Esophagus muscularis mucosa (tissue), 4 donors: ENCODE results near the gene STX17. TPM values are rescaled to one million over a fixed set of nuclear protein-coding genes. Genes with fewer than 3 reads are reported as not detected.

Source experiments
- DNase-seq: peaks from one replicate; pipeline ENCODE4 v3.0.0-alpha.2; 2017; ENCODE audit errors: extremely low spot score
- H3K27ac ChIP-seq, 4 donors: fragments of 200-600 bp; sonication (generic); replicated peaks in 1 of 4; 1 replicate in 3 of 4; 2 replicates in 1 of 4; pipeline ENCODE4 v1.5.1; 2016 to 2019; ENCODE audit warnings: mild to moderate bottlenecking in 1 of 4
- H3K27me3 ChIP-seq, 4 donors: fragments of 200-600 bp; sonication (generic); one replicate each; pipeline versions ENCODE4 v1.5.1 to v1.6.0; 2016 to 2019
- H3K36me3 ChIP-seq, 4 donors: fragments of 200-600 bp; sonication (generic); one replicate each; pipeline ENCODE4 v1.5.1; 2016 to 2019
- H3K4me1 ChIP-seq, 4 donors: fragments of 200-600 bp; sonication (generic); one replicate each; pipeline ENCODE4 v1.5.1; 2016 to 2019
- H3K4me3 ChIP-seq, 4 donors: fragments of 200-600 bp; sonication (generic); 1 replicate in 2 of 4; 2 replicates in 2 of 4; pipeline ENCODE4 v1.5.1; 2016 to 2019; ENCODE audit warnings: mild to moderate bottlenecking in 4 of 4, moderate library complexity in 1 of 4
- H3K9me3 ChIP-seq, 4 donors: fragments of 200-600 bp; sonication (generic); 1 replicate in 3 of 4; 2 replicates in 1 of 4; pipeline ENCODE4 v1.5.1; 2016 to 2019
- CTCF ChIP-seq, 3 experiments: fragments of 200-600 bp in 2 of 3; fragments of 450-650 bp in 1 of 3; sonication (generic) in 2 of 3; IDR thresholded peaks; one replicate each; pipeline ENCODE4 v1.5.1; 2017 to 2019; ENCODE audit warnings: antibody characterized with exemption in 3 of 3, mild to moderate bottlenecking in 2 of 3, moderate library complexity in 1 of 3
- EP300 ChIP-seq: sonication (generic); formaldehyde crosslinking; IDR thresholded peaks from one replicate; pipeline ENCODE4 v1.6.1; 2017; ENCODE audit warnings: antibody characterized with exemption
- POLR2A ChIP-seq: fragments of 450-650 bp; IDR thresholded peaks from one replicate; pipeline ENCODE4 v1.6.1; 2017; ENCODE audit warnings: antibody characterized with exemption, moderate library complexity, mild to moderate bottlenecking, low read depth
- POLR2AphosphoS5 ChIP-seq, 2 donors: sonication (generic); formaldehyde crosslinking; IDR thresholded peaks; one replicate each; pipeline ENCODE4 v1.6.1; 2017; ENCODE audit warnings: antibody characterized with exemption in 2 of 2
- WGBS: methylation state at CpG from one replicate; pipeline ENCODE4 v1.1.5; 2018; 5-methylcytosine and 5-hydroxymethylcytosine counted together
- intact Hi-C: fragments of 100-400 bp; cut with DNase I; formaldehyde crosslinking; loops from one replicate; pipeline ENCODE4 v1.15.1; 2023
- total RNA-seq, 4 donors: library from RNA; depleted of rRNA; stranded (reverse); fragments of >200 nt; gene quantifications; one replicate each; pipeline versions ENCODE4 v1.1.0 to v1.2.1, GENCODE V29; 2016

Gene STX17
- total RNA-seq, 4 donors from 2014 or later, result 29.3 to 46.7 (median 38.4) TPM

GRCh38 chr9:99896119-99896518 is 10.3 kb upstream of the STX17 start:
- TF ChIP-seq POLR2A, result no peak
- no peak for TF ChIP-seq CTCF (IDR thresholded peaks at IDR 0.05)
- TF ChIP-seq POLR2AphosphoS5 (IDR thresholded peaks at IDR 0.05), result no peak
- no peak for TF ChIP-seq EP300
- DNase-seq, result no peak
- intact Hi-C loops, result no loop called here

GRCh38 chr9:99903393-99903792 is 3.1 kb upstream of the STX17 start:
- 81% methylated on average over 1 of the region's 1 CpG for WGBS
- intact Hi-C loops, result loop anchor here (10.0 kb wide), 1 partner anchor 639 kb away; no protein-coding TSS in a partner anchor
- DNase-seq, result no peak
- peaks cover 8 to 19% (median 18%) of the 10 kb centered on the region in 4 donors for H3K4me1 ChIP-seq
- TF ChIP-seq EP300, result no peak
- TF ChIP-seq POLR2A, result no peak
- TF ChIP-seq CTCF (IDR thresholded peaks at IDR 0.05), result no peak
- no peak for TF ChIP-seq POLR2AphosphoS5 (IDR thresholded peaks at IDR 0.05)
- no peaks in the 10 kb centered on the region for H3K9me3 ChIP-seq
- H3K27me3 ChIP-seq, result no peaks in the 10 kb centered on the region
- H3K27ac ChIP-seq, result no peak overlapping the region
- no peaks in the 10 kb centered on the region for H3K36me3 ChIP-seq
- H3K4me3 ChIP-seq, result no peak overlapping the region

More at GRCh38 chr9:99896119-99896518, 10.3 kb upstream of the STX17 start:
- no peak overlapping the region for H3K4me3 ChIP-seq
- H3K4me1 ChIP-seq, result no peaks in the 10 kb centered on the region
- no peaks in the 10 kb centered on the region for H3K9me3 ChIP-seq
- H3K36me3 ChIP-seq, result no peaks in the 10 kb centered on the region
- H3K27me3 ChIP-seq, result no peaks in the 10 kb centered on the region
- WGBS, result 100% methylated on average over 2 of the region's 2 CpGs
- H3K27ac ChIP-seq, result no peak overlapping the region

- Histone ChIP-seq H3K4me3 (peak overlapping the region; percentile 70 to 93 (median 85)), H3K36me3 (peaks cover 0 to 2% (median 0%) of the 10 kb centered on the region in 4 donors), H3K27ac (peak overlapping the region; percentile 93 to 98 (median 97)), H3K9me3 (no peaks in the 10 kb centered on the region), H3K27me3 (no peaks in the 10 kb centered on the region), H3K4me1 (peaks cover 8 to 28% (median 24%) of the 10 kb centered on the region in 4 donors)
- intact Hi-C loops, result loop anchor here (5.0 to 10.0 kb wide), 2 partner anchors 84 to 641 kb away; partner anchors contain the start of gene NR4A3
- 29% methylated on average over 9 of the region's 9 CpGs for WGBS
- TF ChIP-seq EP300 (no peak), CTCF (IDR thresholded peaks at IDR 0.05) (no peak), POLR2AphosphoS5 (IDR thresholded peaks at IDR 0.05) (no peak), POLR2A (no peak)
- no peak for DNase-seq
These were observed 536 bp upstream of the STX17 start for GRCh38 chr9:99905833-99906402.

- 4% methylated on average over 9 of the region's 9 CpGs for WGBS
- Histone ChIP-seq H3K4me1 (peaks cover 8 to 28% (median 24%) of the 10 kb centered on the region in 4 donors), H3K27ac (peak overlapping the region; percentile 93 to 98 (median 97)), H3K36me3 (peaks cover 0 to 14% (median 8%) of the 10 kb centered on the region in 4 donors), H3K9me3 (no peaks in the 10 kb centered on the region), H3K27me3 (no peaks in the 10 kb centered on the region), H3K4me3 (peak overlapping the region; percentile 70 to 93 (median 85))
- DNase-seq, result no peak
- no peak for TF ChIP-seq POLR2AphosphoS5 (IDR thresholded peaks at IDR 0.05)
- TF ChIP-seq POLR2A, result no peak
- TF ChIP-seq EP300, result no peak
- no peak for TF ChIP-seq CTCF (IDR thresholded peaks at IDR 0.05)
- intact Hi-C loops, result loop anchor here (5.0 to 10.0 kb wide), 2 partner anchors 85 to 642 kb away; partner anchors contain the start of gene NR4A3
These were observed 716 bp downstream of the STX17 start for GRCh38 chr9:99907208-99907532.
